ENCODE measurements around the gene GRIK2. TPM values are rescaled to one million over a fixed set of nuclear protein-coding genes. Genes with fewer than 3 reads are reported as not detected.
A peak's percentile ranks its signal among the peaks of the same experiment; 100 is the strongest.

Gene GRIK2
- total RNA-seq, 1 experiment from 2014 or later, result 0.07 TPM

DNA sequence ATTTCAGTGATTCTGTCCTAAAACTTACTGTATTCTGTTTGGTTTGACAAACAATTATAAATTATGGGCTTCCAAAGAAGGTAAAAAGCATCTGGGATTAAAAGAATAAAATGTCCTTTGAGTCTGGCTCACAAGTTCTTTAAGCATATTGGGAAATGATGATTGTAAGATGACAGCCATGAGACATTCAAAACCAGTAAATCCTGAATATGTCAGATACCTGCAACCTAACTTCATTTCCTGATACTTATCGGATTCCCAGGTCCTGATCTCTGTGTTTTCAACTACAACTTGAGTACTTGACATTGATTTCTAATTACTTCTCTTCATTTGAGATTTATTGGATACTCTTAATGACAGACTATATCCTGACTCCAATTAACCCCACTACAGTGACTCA is 446.6 kb downstream of the GRIK2 start:
- no peaks in the 10 kb centered on the region for H3K27me3 ChIP-seq (ENCODE audit: low read length)
- H3K36me3 ChIP-seq (ENCODE audit: insufficient read depth, low read length), result no peaks in the 10 kb centered on the region
- no peak overlapping the region for H3K27ac ChIP-seq (ENCODE audit: low read length)
- DNase-seq, result no peak
- no peaks in the 10 kb centered on the region for H3K9me3 ChIP-seq (ENCODE audit: low read length)
- H3K4me2 ChIP-seq (ENCODE audit: low read depth, low read length, poor library complexity, severe bottlenecking), result no peak overlapping the region
- no peaks in the 10 kb centered on the region for H4K20me1 ChIP-seq (ENCODE audit: insufficient read depth, low read depth, low read length)
- no peak overlapping the region for H3K9ac ChIP-seq (ENCODE audit: low read length)
- no peaks in the 10 kb centered on the region for H3K4me1 ChIP-seq (ENCODE audit: low read length)
- no peaks in the 10 kb centered on the region for H3K79me2 ChIP-seq (ENCODE audit: low read length)
- no peak overlapping the region for H3K4me3 ChIP-seq (ENCODE audit: low read length)
- H3K9me2 ChIP-seq (replicated peaks; ENCODE audit: insufficient read depth, low read length), result no peaks in the 10 kb centered on the region
- H2AFZ ChIP-seq (ENCODE audit: low read length), result no peak overlapping the region

DNA sequence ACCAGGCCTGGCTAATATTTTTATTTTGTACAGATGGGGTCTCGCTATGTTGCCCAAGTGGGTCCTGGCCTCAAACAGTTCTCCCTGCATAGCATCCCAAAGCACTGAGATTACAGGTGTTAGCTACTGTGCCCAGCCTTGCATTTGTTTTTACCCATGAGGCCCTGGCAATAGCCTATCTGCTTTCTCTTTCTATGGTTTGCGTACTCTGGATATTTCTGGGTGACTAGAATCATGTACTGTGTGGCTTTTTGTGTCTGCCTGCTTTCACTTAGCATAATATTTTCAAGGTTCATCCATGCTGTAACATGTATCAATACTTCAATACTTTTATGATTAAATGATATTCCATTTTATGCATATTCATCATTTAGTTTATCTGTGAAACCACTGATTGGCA is 451.7 kb downstream of the GRIK2 start:
- no peaks in the 10 kb centered on the region for H3K9me2 ChIP-seq (replicated peaks; ENCODE audit: insufficient read depth, low read length)
- no peaks in the 10 kb centered on the region; the same call in 1 of the 2 replicates for H3K9me3 ChIP-seq (ENCODE audit: low read length)
- H3K4me2 ChIP-seq (ENCODE audit: low read depth, low read length, poor library complexity, severe bottlenecking), result no peak overlapping the region
- no peak overlapping the region for H2AFZ ChIP-seq (ENCODE audit: low read length)
- H3K27me3 ChIP-seq (ENCODE audit: low read length), result no peaks in the 10 kb centered on the region
- H3K9ac ChIP-seq (ENCODE audit: low read length), result no peak overlapping the region
- no peaks in the 10 kb centered on the region for H3K4me1 ChIP-seq (ENCODE audit: low read length)
- DNase-seq, result no peak
- H3K4me3 ChIP-seq (ENCODE audit: low read length), result no peak overlapping the region
- H3K36me3 ChIP-seq (ENCODE audit: insufficient read depth, low read length), result no peaks in the 10 kb centered on the region
- H3K79me2 ChIP-seq (ENCODE audit: low read length), result no peaks in the 10 kb centered on the region
- no peaks in the 10 kb centered on the region for H4K20me1 ChIP-seq (ENCODE audit: insufficient read depth, low read depth, low read length)
- no peak overlapping the region for H3K27ac ChIP-seq (ENCODE audit: low read length)

DNA sequence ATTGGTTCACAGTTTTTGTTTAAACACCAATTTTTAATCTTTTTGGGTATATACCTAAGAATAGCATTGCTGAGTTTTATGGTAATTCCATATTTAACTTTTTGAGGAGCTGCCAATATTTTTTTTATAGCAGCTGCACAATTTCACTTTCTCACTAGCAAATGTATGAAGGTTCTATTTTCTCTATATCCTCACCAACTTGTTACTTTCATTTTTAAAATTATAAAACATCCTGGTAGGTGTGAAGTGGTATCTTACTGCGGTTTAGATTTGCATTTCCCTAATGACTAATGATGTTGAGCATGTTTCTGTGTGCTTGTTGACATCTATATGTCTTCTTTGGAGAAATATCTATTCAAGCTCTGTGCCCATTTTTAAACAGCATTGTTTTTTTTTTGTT is 452.1 kb downstream of the GRIK2 start:
- H3K4me1 ChIP-seq (ENCODE audit: low read length), result no peaks in the 10 kb centered on the region
- no peaks in the 10 kb centered on the region for H3K9me2 ChIP-seq (replicated peaks; ENCODE audit: insufficient read depth, low read length)
- H3K4me3 ChIP-seq (ENCODE audit: low read length), result no peak overlapping the region
- no peaks in the 10 kb centered on the region for H3K79me2 ChIP-seq (ENCODE audit: low read length)
- DNase-seq, result no peak
- H3K4me2 ChIP-seq (ENCODE audit: low read depth, low read length, poor library complexity, severe bottlenecking), result no peak overlapping the region
- H4K20me1 ChIP-seq (ENCODE audit: insufficient read depth, low read depth, low read length), result no peaks in the 10 kb centered on the region
- no peaks in the 10 kb centered on the region for H3K27me3 ChIP-seq (ENCODE audit: low read length)
- H3K27ac ChIP-seq (ENCODE audit: low read length), result no peak overlapping the region
- no peaks in the 10 kb centered on the region; the same call in 1 of the 2 replicates for H3K9me3 ChIP-seq (ENCODE audit: low read length)
- H3K9ac ChIP-seq (ENCODE audit: low read length), result no peak overlapping the region
- H3K36me3 ChIP-seq (ENCODE audit: insufficient read depth, low read length), result no peaks in the 10 kb centered on the region
- no peak overlapping the region for H2AFZ ChIP-seq (ENCODE audit: low read length)

DNA sequence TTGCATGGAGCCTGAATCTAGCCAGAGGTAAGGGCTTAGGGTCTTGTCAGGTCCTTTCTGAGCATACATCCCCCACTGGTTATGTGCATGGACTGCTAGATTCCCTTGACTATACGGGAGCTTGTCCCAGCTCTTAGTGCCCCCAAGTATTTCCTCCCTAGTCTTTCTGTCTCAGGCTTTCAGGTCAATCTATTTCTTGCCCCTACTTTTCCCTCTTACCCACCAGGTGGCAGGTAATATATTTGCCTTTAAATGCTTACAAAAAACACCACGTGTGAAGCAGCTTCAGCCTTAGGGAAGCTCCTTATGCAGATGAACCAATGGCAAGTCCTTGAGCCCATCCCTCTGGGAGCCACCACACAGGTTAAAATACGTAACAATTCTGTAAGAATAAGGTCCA is 454.2 kb downstream of the GRIK2 start:
- no peak overlapping the region for H3K4me2 ChIP-seq (ENCODE audit: low read depth, low read length, poor library complexity, severe bottlenecking)
- H3K36me3 ChIP-seq (ENCODE audit: insufficient read depth, low read length), result no peaks in the 10 kb centered on the region
- no peaks in the 10 kb centered on the region for H3K79me2 ChIP-seq (ENCODE audit: low read length)
- no peaks in the 10 kb centered on the region for H3K9me2 ChIP-seq (replicated peaks; ENCODE audit: insufficient read depth, low read length)
- no peak overlapping the region for H3K4me3 ChIP-seq (ENCODE audit: low read length)
- H3K9me3 ChIP-seq (ENCODE audit: low read length), result no peaks in the 10 kb centered on the region; the same call in 1 of the 2 replicates
- no peaks in the 10 kb centered on the region for H4K20me1 ChIP-seq (ENCODE audit: insufficient read depth, low read depth, low read length)
- H2AFZ ChIP-seq (ENCODE audit: low read length), result no peak overlapping the region
- H3K27me3 ChIP-seq (ENCODE audit: low read length), result no peaks in the 10 kb centered on the region
- DNase-seq, result no peak
- no peaks in the 10 kb centered on the region for H3K4me1 ChIP-seq (ENCODE audit: low read length)
- no peak overlapping the region for H3K9ac ChIP-seq (ENCODE audit: low read length)
- H3K27ac ChIP-seq (ENCODE audit: low read length), result no peak overlapping the region

DNA sequence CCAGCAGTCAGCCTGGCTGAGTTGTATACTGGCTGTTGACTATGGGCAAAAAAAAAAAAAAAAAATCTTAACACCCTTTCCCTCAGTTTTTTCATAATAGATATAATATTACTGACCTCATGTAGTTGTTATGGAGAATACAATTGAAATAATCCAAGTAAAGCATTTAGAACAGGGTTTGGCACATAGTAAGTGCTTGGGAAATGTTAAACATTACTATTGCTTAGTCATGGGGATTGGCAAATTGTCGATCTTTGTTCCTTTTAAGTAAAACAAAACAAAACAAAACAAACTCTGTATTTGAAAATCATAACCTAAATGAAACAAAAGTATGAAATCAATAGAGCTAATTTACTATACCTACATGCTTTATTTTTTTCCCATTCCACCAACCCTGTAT is 458.4 kb downstream of the GRIK2 start:
- no peaks in the 10 kb centered on the region; the same call in 1 of the 2 replicates for H3K9me3 ChIP-seq (ENCODE audit: low read length)

DNA sequence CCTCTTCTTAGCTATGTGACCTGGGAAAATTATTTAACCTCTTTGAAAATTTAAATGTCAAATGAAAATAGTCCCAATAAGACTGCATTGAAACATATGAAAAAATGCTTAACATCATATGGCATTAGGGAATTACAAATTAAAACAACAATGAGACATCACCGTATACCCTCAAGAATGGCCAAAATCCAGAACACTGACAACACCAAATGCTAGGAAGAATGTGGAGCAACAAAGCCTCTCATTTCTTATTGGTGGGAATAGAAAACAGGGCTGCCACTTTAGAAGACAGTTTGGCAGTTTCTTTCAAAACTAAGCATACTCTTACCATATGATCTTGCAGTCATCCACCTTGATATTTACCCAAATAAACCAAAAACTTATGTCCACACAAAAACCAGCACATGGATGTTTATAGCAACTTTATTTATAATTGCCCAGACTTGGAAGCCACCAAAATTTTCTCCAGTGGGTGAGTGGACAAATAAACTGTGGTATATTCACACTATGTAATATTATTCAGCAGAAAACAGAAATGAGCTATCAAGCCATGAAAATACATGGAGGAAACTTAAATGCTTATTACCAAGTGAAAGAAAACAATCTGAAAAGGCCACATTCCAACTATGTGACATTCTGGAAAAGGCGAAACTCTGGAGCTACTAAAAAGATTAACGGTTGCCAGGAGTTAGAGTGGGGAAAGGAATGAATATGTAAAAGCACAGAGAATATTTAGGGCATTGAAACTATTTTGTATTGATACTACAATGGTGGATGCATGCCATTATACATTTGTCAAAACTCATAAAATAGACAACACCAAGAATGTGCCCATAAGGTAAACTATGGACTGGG is 459.9 kb downstream of the GRIK2 start:
- H3K79me2 ChIP-seq (ENCODE audit: low read length), result no peaks in the 10 kb centered on the region
- no peak overlapping the region for H3K9ac ChIP-seq (ENCODE audit: low read length)

More for the DNA sequence above, 458.4 kb downstream of the GRIK2 start:
- H2AFZ ChIP-seq (ENCODE audit: low read length), result no peak overlapping the region
- H3K4me2 ChIP-seq (ENCODE audit: low read depth, low read length, poor library complexity, severe bottlenecking), result no peak overlapping the region
- H3K27me3 ChIP-seq (ENCODE audit: low read length), result no peaks in the 10 kb centered on the region
- H3K4me3 ChIP-seq (ENCODE audit: low read length), result no peak overlapping the region
- no peaks in the 10 kb centered on the region for H3K9me2 ChIP-seq (replicated peaks; ENCODE audit: insufficient read depth, low read length)
- H3K4me1 ChIP-seq (ENCODE audit: low read length), result no peaks in the 10 kb centered on the region
- no peak for DNase-seq
- no peaks in the 10 kb centered on the region for H3K36me3 ChIP-seq (ENCODE audit: insufficient read depth, low read length)
- no peaks in the 10 kb centered on the region for H4K20me1 ChIP-seq (ENCODE audit: insufficient read depth, low read depth, low read length)
- H3K27ac ChIP-seq (ENCODE audit: low read length), result no peak overlapping the region
- no peaks in the 10 kb centered on the region for H3K79me2 ChIP-seq (ENCODE audit: low read length)
- no peak overlapping the region for H3K9ac ChIP-seq (ENCODE audit: low read length)

DNA sequence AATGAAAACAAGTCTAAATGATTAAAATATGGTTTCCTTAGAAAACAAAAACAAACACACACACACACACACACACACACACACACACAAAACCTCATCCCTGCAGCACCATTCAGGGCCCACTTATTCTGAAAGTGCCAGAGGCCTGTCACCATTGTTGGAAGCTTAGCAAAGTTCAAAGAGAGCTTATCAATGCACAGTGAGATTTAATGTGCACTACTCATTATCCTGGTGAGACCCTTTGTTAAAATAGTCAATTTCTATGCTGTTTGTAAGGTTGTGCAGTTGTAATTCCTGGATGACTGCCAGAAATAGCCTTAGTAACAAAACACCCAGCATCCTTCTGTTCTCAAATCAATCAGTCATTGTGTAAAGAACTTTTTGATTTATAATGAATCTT is 482.9 kb downstream of the GRIK2 start:
- DNase-seq, result no peak
- H3K4me2 ChIP-seq (ENCODE audit: low read depth, low read length, poor library complexity, severe bottlenecking), result no peak overlapping the region
- no peaks in the 10 kb centered on the region for H3K9me3 ChIP-seq (ENCODE audit: low read length)

More for the DNA sequence above, 459.9 kb downstream of the GRIK2 start:
- no peaks in the 10 kb centered on the region for H3K36me3 ChIP-seq (ENCODE audit: insufficient read depth, low read length)
- no peak overlapping the region for H3K4me2 ChIP-seq (ENCODE audit: low read depth, low read length, poor library complexity, severe bottlenecking)
- H4K20me1 ChIP-seq (ENCODE audit: insufficient read depth, low read depth, low read length), result no peaks in the 10 kb centered on the region
- no peak overlapping the region for H3K4me3 ChIP-seq (ENCODE audit: low read length)
- no peak for DNase-seq
- H3K4me1 ChIP-seq (ENCODE audit: low read length), result no peaks in the 10 kb centered on the region
- H3K27me3 ChIP-seq (ENCODE audit: low read length), result no peaks in the 10 kb centered on the region
- H3K9me3 ChIP-seq (ENCODE audit: low read length), result no peaks in the 10 kb centered on the region
- no peak overlapping the region for H2AFZ ChIP-seq (ENCODE audit: low read length)
- H3K9me2 ChIP-seq (replicated peaks; ENCODE audit: insufficient read depth, low read length), result no peaks in the 10 kb centered on the region
- H3K27ac ChIP-seq (ENCODE audit: low read length), result no peak overlapping the region

DNA sequence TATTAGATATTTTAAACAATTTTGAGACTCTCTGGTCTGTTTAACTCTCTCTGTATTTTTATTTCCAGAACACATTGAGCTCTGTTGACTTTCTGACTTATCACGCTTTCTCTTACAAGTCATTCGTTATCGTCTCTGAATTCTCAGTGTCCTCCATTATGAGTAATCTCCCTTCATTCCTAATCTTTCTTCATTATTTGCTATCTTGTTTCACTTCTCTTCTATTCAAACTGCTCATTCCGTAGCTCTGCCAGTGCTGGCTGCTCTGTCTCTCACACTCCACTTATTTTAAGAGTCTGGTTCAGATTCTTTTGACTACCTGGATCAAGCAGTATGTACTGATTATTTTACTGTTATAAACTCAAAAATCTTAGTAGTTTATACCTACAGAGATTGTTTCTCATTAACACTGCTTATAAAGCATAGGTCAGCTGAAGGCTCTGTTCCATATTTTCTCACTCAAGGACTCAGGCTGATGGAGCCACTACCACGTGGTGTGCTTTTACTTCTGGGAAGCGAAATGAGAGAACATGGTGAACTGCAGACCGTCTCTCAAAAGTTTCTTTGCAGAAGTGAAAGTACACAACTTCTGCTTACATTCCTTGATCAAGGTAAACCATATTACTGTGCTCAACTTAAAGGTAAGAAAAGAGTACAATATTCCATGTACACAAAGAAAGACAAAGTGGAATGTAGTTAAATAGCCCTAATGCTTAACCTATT is 485.2 kb downstream of the GRIK2 start:
- no peak overlapping the region for H3K27ac ChIP-seq (ENCODE audit: low read length)
- no peaks in the 10 kb centered on the region for H3K9me3 ChIP-seq (ENCODE audit: low read length)
- H3K9me2 ChIP-seq (replicated peaks; ENCODE audit: insufficient read depth, low read length), result no peaks in the 10 kb centered on the region
- H3K4me1 ChIP-seq (ENCODE audit: low read length), result peaks cover 3% of the 10 kb centered on the region; the same call in 1 of the 2 replicates
- H3K36me3 ChIP-seq (ENCODE audit: insufficient read depth, low read length), result no peaks in the 10 kb centered on the region
- no peaks in the 10 kb centered on the region for H3K27me3 ChIP-seq (ENCODE audit: low read length)
- no peak overlapping the region for H3K9ac ChIP-seq (ENCODE audit: low read length)
- H2AFZ ChIP-seq (ENCODE audit: low read length), result no peak overlapping the region
- H3K4me3 ChIP-seq (ENCODE audit: low read length), result no peak overlapping the region
- DNase-seq, result peak; percentile 43
- H3K79me2 ChIP-seq (ENCODE audit: low read length), result no peaks in the 10 kb centered on the region
- no peak overlapping the region for H3K4me2 ChIP-seq (ENCODE audit: low read depth, low read length, poor library complexity, severe bottlenecking)
- no peaks in the 10 kb centered on the region for H4K20me1 ChIP-seq (ENCODE audit: insufficient read depth, low read depth, low read length)

More for the DNA sequence above, 482.9 kb downstream of the GRIK2 start:
- H3K27me3 ChIP-seq (ENCODE audit: low read length), result no peaks in the 10 kb centered on the region
- no peaks in the 10 kb centered on the region for H3K9me2 ChIP-seq (replicated peaks; ENCODE audit: insufficient read depth, low read length)
- no peak overlapping the region for H3K27ac ChIP-seq (ENCODE audit: low read length)
- peaks cover 3% of the 10 kb centered on the region; the same call in 1 of the 2 replicates for H3K4me1 ChIP-seq (ENCODE audit: low read length)
- no peaks in the 10 kb centered on the region for H4K20me1 ChIP-seq (ENCODE audit: insufficient read depth, low read depth, low read length)
- no peak overlapping the region for H3K9ac ChIP-seq (ENCODE audit: low read length)
- no peaks in the 10 kb centered on the region for H3K36me3 ChIP-seq (ENCODE audit: insufficient read depth, low read length)
- no peak overlapping the region for H2AFZ ChIP-seq (ENCODE audit: low read length)
- H3K4me3 ChIP-seq (ENCODE audit: low read length), result no peak overlapping the region
- no peaks in the 10 kb centered on the region for H3K79me2 ChIP-seq (ENCODE audit: low read length)
